Caco-2 (cell line): ENCODE measurements around the gene DIP2A. TPM values are rescaled to one million over a fixed set of nuclear protein-coding genes. Genes with fewer than 3 reads are reported as not detected.

Experiments
- BruUV-seq: library from RNA; stranded (reverse); fragments of 400-500 nt; replicated peaks from 2 replicates; lab custom pipeline; 2021; lab: Mats Ljungman, UMichigan
- CTCF ChIA-PET: fragments of 300-600 bp; sonication (Branson Sonifier 250); formaldehyde crosslinking; loops from one replicate; lab custom pipeline; 2022; ENCODE audit warnings: antibody characterized with exemption; lab: Charles Lee
- POLR2A ChIA-PET: fragments of 300-600 bp; sonication (Branson Sonifier 250); formaldehyde crosslinking; loops from one replicate; lab custom pipeline; 2022; ENCODE audit warnings: antibody characterized with exemption; lab: Charles Lee
- DNase-seq, 2 experiments: peaks; one replicate each; pipeline versions ENCODE4 v3.0.0 to v3.0.0-alpha.2; 2020 to 2022
- H3K27me3 ChIP-seq: replicated peaks from 2 replicates; pipeline ENCODE4 v1.6.0; 2011; ENCODE audit warnings: low read length; ENCODE audit not compliant: control insufficient read depth, insufficient read depth
- H3K36me3 ChIP-seq: 2 replicates; pipeline ENCODE4 v1.5.1; 2011; ENCODE audit warnings: low read length; ENCODE audit not compliant: control insufficient read depth, insufficient read depth
- H3K4me1 ChIP-seq: fragments of 250-450 bp; sonication (Bioruptor Pico); 2 replicates; pipeline ENCODE4 v1.5.1; 2020; ENCODE audit warnings: mild to moderate bottlenecking
- H3K4me3 ChIP-seq: 2 replicates; pipeline ENCODE4 v1.5.1; 2011; ENCODE audit warnings: low read depth, mild to moderate bottlenecking, control low read depth, low read length
- H3K9me3 ChIP-seq: fragments of 250-450 bp; sonication (Bioruptor Pico); 2 replicates; pipeline ENCODE4 v1.5.1; 2020; ENCODE audit warnings: mild to moderate bottlenecking, moderate library complexity
- H3K27ac Mint-ChIP-seq: one replicate; pipeline ENCODE4 v1.8.0; 2022; ENCODE audit warnings: mixed read lengths; ENCODE audit not compliant: unreplicated experiment
- H3K27me3 Mint-ChIP-seq: one replicate; pipeline ENCODE4 v1.8.0; 2022; ENCODE audit warnings: mixed read lengths; ENCODE audit not compliant: insufficient read depth, unreplicated experiment
- H3K36me3 Mint-ChIP-seq: one replicate; pipeline ENCODE4 v1.8.0; 2022; ENCODE audit warnings: mild to moderate bottlenecking, mixed read lengths; ENCODE audit not compliant: insufficient read depth, unreplicated experiment
- H3K4me1 Mint-ChIP-seq: one replicate; pipeline ENCODE4 v1.8.0; 2022; ENCODE audit warnings: low read depth, mixed read lengths; ENCODE audit not compliant: unreplicated experiment
- H3K4me3 Mint-ChIP-seq: one replicate; pipeline ENCODE4 v1.8.0; 2022; ENCODE audit warnings: mild to moderate bottlenecking, moderate library complexity, mixed read lengths; ENCODE audit not compliant: unreplicated experiment
- H3K9me3 Mint-ChIP-seq: one replicate; pipeline ENCODE4 v1.8.0; 2022; ENCODE audit warnings: mixed read lengths; ENCODE audit not compliant: unreplicated experiment
- intact Hi-C: fragments of 100-400 bp; cut with micrococcal nuclease; formaldehyde crosslinking; loops from one replicate; pipeline ENCODE4 v1.10.0; 2022; ENCODE audit not compliant: unreplicated experiment
- total RNA-seq: library from RNA; stranded (reverse); gene quantifications from 2 replicates; pipeline ENCODE4 v1.2.3, GENCODE V29; 2022
- TF ChIP-seq, protein P1 (sequence below), 2 experiments: fragments of 200-600 bp in 1 of 2; IDR thresholded peaks; 1 replicate in 1 of 2; 2 replicates in 1 of 2; pipeline versions ENCODE4 v1.5.1 to v1.8.0; 2011 to 2022; ENCODE audit warnings: antibody characterized with exemption in 1 of 2, control low read depth in 1 of 2, inconsistent platforms in 1 of 2, low read depth in 1 of 2, low read length in 1 of 2, mild to moderate bottlenecking in 1 of 2, moderate library complexity in 1 of 2; ENCODE audit not compliant: insufficient read depth in 1 of 2, severe bottlenecking in 1 of 2, unreplicated experiment in 1 of 2

DIP2A gene
- total RNA-seq, 1 experiment from 2014 or later = 44.6 TPM

DNA sequence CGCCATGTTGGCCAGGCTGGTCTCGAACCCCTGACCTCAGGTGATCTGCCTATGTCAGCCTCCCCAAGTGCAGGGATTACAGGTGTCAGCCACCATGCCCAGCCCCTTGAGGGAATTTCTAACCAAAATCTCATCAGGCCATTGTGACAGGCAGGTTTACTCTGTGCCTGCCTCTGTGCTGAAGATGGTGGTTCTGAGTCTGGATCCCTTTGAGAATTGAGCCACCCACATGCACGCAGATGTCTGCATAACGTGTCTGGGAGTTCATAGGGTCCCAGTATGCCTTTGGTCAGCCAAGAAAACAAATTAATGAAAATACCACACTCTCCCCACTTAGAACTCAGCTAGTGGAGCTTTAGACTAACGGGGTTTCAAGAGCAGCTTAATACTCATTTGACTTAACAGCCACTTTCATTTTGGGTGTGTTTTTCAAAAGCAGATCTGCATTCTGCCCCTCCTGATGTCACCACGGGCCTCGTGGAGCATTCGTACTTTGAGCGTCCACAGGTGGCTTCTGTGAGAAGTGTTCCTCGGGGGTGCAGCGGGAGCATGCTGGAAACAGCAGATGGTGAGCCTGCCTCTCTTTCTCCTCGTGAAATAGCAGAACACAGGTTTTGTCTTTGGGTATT lies 45.3 kb downstream of the DIP2A start:
- H3K4me1 Mint-ChIP-seq = no peaks in the 10 kb centered on the region
- H3K27ac Mint-ChIP-seq = no peak overlapping the region
- Histone ChIP-seq H3K4me1 (no peaks in the 10 kb centered on the region), H3K4me3 (no peak overlapping the region), H3K27me3 (no peaks in the 10 kb centered on the region), H3K36me3 (no peaks in the 10 kb centered on the region; the same call in 1 of the 2 replicates), H3K9me3 (no peaks in the 10 kb centered on the region)
- H3K36me3 Mint-ChIP-seq = peaks cover 40% of the 10 kb centered on the region
- POLR2A ChIA-PET = no interaction called here
- BruUV-seq = no TSS peak
- intact Hi-C loops = no loop called here
- no peak for DNase-seq
- no peaks in the 10 kb centered on the region for H3K27me3 Mint-ChIP-seq
- H3K4me3 Mint-ChIP-seq = no peak overlapping the region
- TF ChIP-seq, protein P1, sequence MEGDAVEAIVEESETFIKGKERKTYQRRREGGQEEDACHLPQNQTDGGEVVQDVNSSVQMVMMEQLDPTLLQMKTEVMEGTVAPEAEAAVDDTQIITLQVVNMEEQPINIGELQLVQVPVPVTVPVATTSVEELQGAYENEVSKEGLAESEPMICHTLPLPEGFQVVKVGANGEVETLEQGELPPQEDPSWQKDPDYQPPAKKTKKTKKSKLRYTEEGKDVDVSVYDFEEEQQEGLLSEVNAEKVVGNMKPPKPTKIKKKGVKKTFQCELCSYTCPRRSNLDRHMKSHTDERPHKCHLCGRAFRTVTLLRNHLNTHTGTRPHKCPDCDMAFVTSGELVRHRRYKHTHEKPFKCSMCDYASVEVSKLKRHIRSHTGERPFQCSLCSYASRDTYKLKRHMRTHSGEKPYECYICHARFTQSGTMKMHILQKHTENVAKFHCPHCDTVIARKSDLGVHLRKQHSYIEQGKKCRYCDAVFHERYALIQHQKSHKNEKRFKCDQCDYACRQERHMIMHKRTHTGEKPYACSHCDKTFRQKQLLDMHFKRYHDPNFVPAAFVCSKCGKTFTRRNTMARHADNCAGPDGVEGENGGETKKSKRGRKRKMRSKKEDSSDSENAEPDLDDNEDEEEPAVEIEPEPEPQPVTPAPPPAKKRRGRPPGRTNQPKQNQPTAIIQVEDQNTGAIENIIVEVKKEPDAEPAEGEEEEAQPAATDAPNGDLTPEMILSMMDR (IDR thresholded peaks at IDR 0.05; ENCODE audit: insufficient read depth in 1 of 2, low read depth in 1 of 2, low read length in 1 of 2, severe bottlenecking in 1 of 2, unreplicated experiment in 1 of 2) = no peak
- CTCF ChIA-PET = no interaction called here
- H3K9me3 Mint-ChIP-seq = no peaks in the 10 kb centered on the region

DNA sequence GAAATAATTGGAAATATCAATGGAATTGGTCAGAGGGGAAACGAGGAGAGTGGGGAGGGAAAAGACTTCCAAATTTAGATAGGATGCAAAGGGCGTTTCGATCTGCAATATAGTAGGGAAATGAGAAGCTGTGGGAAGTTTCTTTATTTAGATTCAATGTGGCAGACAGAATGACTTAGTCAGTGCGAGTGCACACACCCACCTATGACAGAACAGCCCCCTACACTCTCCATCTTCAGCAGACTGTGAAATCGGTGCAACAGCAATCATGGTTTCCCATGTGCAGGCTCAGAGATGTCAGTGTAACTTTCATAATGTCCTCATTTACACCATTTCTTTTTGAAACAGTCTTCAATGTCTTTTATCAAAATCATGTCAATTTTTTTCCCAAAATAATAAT lies 46.0 kb downstream of the DIP2A start:
- H3K27me3 ChIP-seq = no peaks in the 10 kb centered on the region
- Mint-ChIP-seq H3K27ac (no peak overlapping the region), H3K4me1 (no peaks in the 10 kb centered on the region), H3K36me3 (peaks cover 40% of the 10 kb centered on the region), H3K9me3 (no peaks in the 10 kb centered on the region), H3K27me3 (no peaks in the 10 kb centered on the region), H3K4me3 (no peak overlapping the region)
- intact Hi-C loops = no loop called here
- POLR2A ChIA-PET = no interaction called here
- CTCF ChIA-PET = no interaction called here
- H3K36me3 ChIP-seq = no peaks in the 10 kb centered on the region
- no peaks in the 10 kb centered on the region for H3K4me1 ChIP-seq
- TF ChIP-seq, protein P1 (IDR thresholded peaks at IDR 0.05; ENCODE audit: insufficient read depth in 1 of 2, low read depth in 1 of 2, low read length in 1 of 2, severe bottlenecking in 1 of 2, unreplicated experiment in 1 of 2) = no peak
- no peak for DNase-seq
- no TSS peak for BruUV-seq
- no peaks in the 10 kb centered on the region for H3K9me3 ChIP-seq
- no peak overlapping the region for H3K4me3 ChIP-seq

DNA sequence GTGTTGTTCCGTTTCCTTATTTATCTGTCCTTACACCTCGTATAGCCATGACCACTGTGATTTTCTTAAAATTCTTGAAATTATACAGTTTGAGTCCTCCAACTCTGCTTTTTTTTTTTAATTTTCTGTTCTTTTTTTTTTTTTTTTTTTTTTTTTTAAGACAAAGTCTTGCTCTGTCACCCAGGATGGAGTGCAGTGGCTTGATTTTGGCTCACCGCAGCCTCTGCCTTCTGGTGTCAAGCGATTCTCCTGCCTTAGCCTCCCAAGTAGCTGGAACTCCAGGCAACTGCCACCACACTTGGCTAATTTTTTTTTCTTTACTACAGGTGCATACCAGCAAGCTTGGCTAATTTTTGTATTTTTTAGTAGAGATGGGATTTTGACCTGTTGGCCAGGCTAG lies 48.9 kb downstream of the DIP2A start:
- no peaks in the 10 kb centered on the region for H3K9me3 Mint-ChIP-seq
- Histone ChIP-seq H3K27me3 (no peaks in the 10 kb centered on the region), H3K9me3 (no peaks in the 10 kb centered on the region), H3K4me3 (no peak overlapping the region), H3K4me1 (no peaks in the 10 kb centered on the region), H3K36me3 (no peaks in the 10 kb centered on the region)
- DNase-seq = no peak
- H3K4me1 Mint-ChIP-seq = no peaks in the 10 kb centered on the region
- no peak overlapping the region for H3K27ac Mint-ChIP-seq
- intact Hi-C loops = no loop called here
- H3K4me3 Mint-ChIP-seq = no peak overlapping the region
- CTCF ChIA-PET = no interaction called here
- no TSS peak for BruUV-seq
- POLR2A ChIA-PET = no interaction called here
- peaks cover 53% of the 10 kb centered on the region for H3K36me3 Mint-ChIP-seq
- H3K27me3 Mint-ChIP-seq = no peaks in the 10 kb centered on the region
- TF ChIP-seq, protein P1 (IDR thresholded peaks at IDR 0.05; ENCODE audit: insufficient read depth in 1 of 2, low read depth in 1 of 2, low read length in 1 of 2, severe bottlenecking in 1 of 2, unreplicated experiment in 1 of 2) = no peak
